Superior temporal gyrus (tissue), 1 donor: ENCODE data around the gene SLC25A27.

ENCODE experiments used
- DNase-seq: peaks from one replicate; pipeline ENCODE4 v3.0.0-alpha.2; 2016; ENCODE audit errors: extremely low spot score

Gene SLC25A27

GRCh38 chr6:46651816-46652215, 959 bp upstream of the SLC25A27 start:
- peak; percentile 34 for DNase-seq

- DNase-seq = no peak
Observed at GRCh38 chr6:46652232-46652602, 558 bp upstream of the SLC25A27 start.

GRCh38 chr6:46653439-46654195, 842 bp downstream of the SLC25A27 start:
- DNase-seq = peak; percentile 45

GRCh38 chr6:46655803-46656202, 3.0 kb downstream of the SLC25A27 start:
- DNase-seq = no peak

GRCh38 chr6:46657642-46658041, 4.9 kb downstream of the SLC25A27 start:
- DNase-seq = no peak

- no peak for DNase-seq
Observed at GRCh38 chr6:46661483-46661882, 8.7 kb downstream of the SLC25A27 start.

GRCh38 chr6:46667377-46667776, 14.6 kb downstream of the SLC25A27 start:
- DNase-seq = no peak

- peak; percentile 48 for DNase-seq
Observed at GRCh38 chr6:46674410-46674809, 21.6 kb downstream of the SLC25A27 start.

- no peak for DNase-seq
Observed at GRCh38 chr6:46676604-46677313, 24.0 kb downstream of the SLC25A27 start.

GRCh38 chr6:46677314-46677654, 24.5 kb downstream of the SLC25A27 start:
- no peak for DNase-seq

GRCh38 chr6:46684771-46685170, 32.0 kb downstream of the SLC25A27 start:
- DNase-seq = no peak

GRCh38 chr6:46687619-46688097, 34.9 kb downstream of the SLC25A27 start, which contains the start of gene TDRD6:
TDRD6 (plus strand) TSS chr6:46687885; CDS start chr6:46688129, 244 bp downstream.
- no peak for DNase-seq

GRCh38 chr6:46688117-46688965, 35.6 kb downstream of the SLC25A27 start:
- no peak for DNase-seq

GRCh38 chr6:46688966-46689335, 36.2 kb downstream of the SLC25A27 start:
- DNase-seq = no peak

- DNase-seq = no peak
Observed at GRCh38 chr6:46689657-46690056, 36.9 kb downstream of the SLC25A27 start.

- DNase-seq = no peak
Observed at GRCh38 chr6:46690141-46690755, 37.5 kb downstream of the SLC25A27 start.

GRCh38 chr6:46690911-46691451, 38.2 kb downstream of the SLC25A27 start:
- no peak for DNase-seq

GRCh38 chr6:46699970-46700369, 47.2 kb downstream of the SLC25A27 start:
- no peak for DNase-seq

GRCh38 chr6:46704562-46704961, 51.8 kb downstream of the SLC25A27 start:
- peak; percentile 55 for DNase-seq

GRCh38 chr6:46706464-46706863, 53.7 kb downstream of the SLC25A27 start:
- no peak for DNase-seq

- DNase-seq = no peak
Observed at GRCh38 chr6:46711491-46711890, 58.7 kb downstream of the SLC25A27 start.

GRCh38 chr6:46715141-46715540, 62.4 kb downstream of the SLC25A27 start:
- DNase-seq = no peak
